IMR-90 (cell line): ENCODE measurements around the gene MYADML2. TPM values are rescaled to one million over a fixed set of nuclear protein-coding genes. Genes with fewer than 3 reads are reported as not detected.
A peak's percentile ranks its signal among the peaks of the same experiment; 100 is the strongest.

Experiments used
- ATAC-seq: fragments of 200-7000 bp; cut with Tn5 transposase; 2 replicates; pipeline ENCODE4 v1.9.1; 2020; ENCODE audit warnings: low read depth, mild to moderate bottlenecking, moderate library complexity
- BruUV-seq: library from RNA; stranded (reverse); fragments of 400-500 nt; replicated peaks from 2 replicates; lab custom pipeline; 2021; lab: Mats Ljungman, UMichigan
- CTCF ChIA-PET: fragments of 300-600 bp; formaldehyde crosslinking; extraction: SDS; loops from one replicate; lab custom pipeline; 2021; ENCODE audit warnings: antibody characterized with exemption; lab: Yijun Ruan, JAX
- POLR2A ChIA-PET: fragments of 300-600 bp; sonication (Branson Sonifier 250); formaldehyde crosslinking; loops from one replicate; lab custom pipeline; 2022; ENCODE audit warnings: antibody characterized with exemption; ENCODE audit not compliant: unreplicated experiment; lab: Charles Lee
- DNase-seq: peaks from one replicate; pipeline ENCODE4 v3.0.0; 2013
- H2AFZ ChIP-seq: replicated peaks from 2 replicates; pipeline ENCODE3; 2013; ENCODE audit warnings: low read length, mild to moderate bottlenecking; ENCODE audit not compliant: poor library complexity
- H2AK5ac ChIP-seq: 2 replicates; pipeline ENCODE4 v1.6.1; 2013; ENCODE audit warnings: low read depth, low read length, inconsistent platforms
- H2AK9ac ChIP-seq: replicated peaks from 2 replicates; pipeline ENCODE3; 2013; ENCODE audit warnings: mild to moderate bottlenecking, low read depth, low read length, moderate library complexity; ENCODE audit not compliant: poor library complexity
- H2BK120ac ChIP-seq: 2 replicates; pipeline ENCODE4 v1.6.1; 2013; ENCODE audit warnings: low read depth, low read length, inconsistent platforms
- H2BK15ac ChIP-seq: 3 replicates; pipeline ENCODE4 v1.6.1; 2013; ENCODE audit warnings: low read depth, low read length, inconsistent platforms
- H2BK20ac ChIP-seq: 2 replicates; pipeline ENCODE4 v1.6.1; 2013; ENCODE audit warnings: low read depth, mild to moderate bottlenecking, inconsistent platforms, low read length, moderate library complexity
- H2BK5ac ChIP-seq: 2 replicates; pipeline ENCODE4 v1.6.1; 2013; ENCODE audit warnings: mild to moderate bottlenecking, low read depth, low read length, inconsistent platforms; ENCODE audit not compliant: poor library complexity, severe bottlenecking
- H3K14ac ChIP-seq: replicated peaks from 2 replicates; pipeline ENCODE4 v1.6.1; 2013; ENCODE audit warnings: low read depth, low read length, inconsistent platforms
- H3K18ac ChIP-seq: 2 replicates; pipeline ENCODE4 v1.6.1; 2013; ENCODE audit warnings: low read depth, low read length, control low read depth
- H3K23ac ChIP-seq: 2 replicates; pipeline ENCODE4 v1.6.1; 2013; ENCODE audit warnings: low read depth, low read length, inconsistent platforms
- H3K27ac ChIP-seq: 2 replicates; pipeline ENCODE4 v1.5.1; 2013; ENCODE audit warnings: mild to moderate bottlenecking, control low read depth, low read length; ENCODE audit not compliant: insufficient read depth
- H3K27me3 ChIP-seq: 2 replicates; pipeline ENCODE4 v1.6.1; 2013; ENCODE audit warnings: low read length; ENCODE audit not compliant: control insufficient read depth, insufficient read depth
- H3K36me3 ChIP-seq: 2 replicates; pipeline ENCODE4 v1.6.1; 2013; ENCODE audit warnings: low read length, mixed read lengths; ENCODE audit not compliant: control insufficient read depth, insufficient read depth
- H3K4ac ChIP-seq: 2 replicates; pipeline ENCODE4 v1.6.1; 2013; ENCODE audit warnings: low read depth, low read length, inconsistent platforms
- H3K4me1 ChIP-seq: 2 replicates; pipeline ENCODE4 v1.6.1; 2013; ENCODE audit warnings: low read length, mixed read lengths; ENCODE audit not compliant: control insufficient read depth, insufficient read depth
- H3K4me2 ChIP-seq: 2 replicates; pipeline ENCODE4 v1.6.1; 2013; ENCODE audit warnings: low read depth, mild to moderate bottlenecking, control low read depth, low read length, moderate library complexity
- H3K4me3 ChIP-seq: 2 replicates; pipeline ENCODE4 v1.5.1; 2013; ENCODE audit warnings: low read depth, mild to moderate bottlenecking, control low read depth, low read length, moderate library complexity; ENCODE audit not compliant: insufficient read depth
- H3K56ac ChIP-seq: 2 replicates; pipeline ENCODE4 v1.6.1; 2013; ENCODE audit warnings: low read length, inconsistent platforms; ENCODE audit not compliant: insufficient read depth; ENCODE audit errors: extremely low read depth
- H3K79me1 ChIP-seq, 2 experiments: 2 replicates each; pipeline ENCODE4 v1.6.1; 2013; ENCODE audit warnings: low read length in 2 of 2, inconsistent platforms in 1 of 2, low read depth in 1 of 2
- H3K9ac ChIP-seq: 2 replicates; pipeline ENCODE4 v1.6.1; 2013; ENCODE audit warnings: low read depth, low read length, control low read depth
- H3K9me1 ChIP-seq: 2 replicates; pipeline ENCODE4 v1.6.1; 2013; ENCODE audit warnings: low read length, inconsistent platforms; ENCODE audit not compliant: insufficient read depth
- H3K9me3 ChIP-seq: 2 replicates; pipeline ENCODE4 v1.6.1; 2013; ENCODE audit warnings: low read length; ENCODE audit not compliant: control insufficient read depth, insufficient read depth
- H4K20me1 ChIP-seq: 2 replicates; pipeline ENCODE4 v1.6.1; 2013; ENCODE audit warnings: low read length, inconsistent platforms; ENCODE audit not compliant: insufficient read depth
- H4K5ac ChIP-seq: 2 replicates; pipeline ENCODE4 v1.6.1; 2013; ENCODE audit warnings: mild to moderate bottlenecking, low read depth, low read length, control low read depth
- H4K8ac ChIP-seq, 2 experiments: 2 replicates each; pipeline ENCODE4 v1.6.1; 2013; ENCODE audit warnings: low read depth in 2 of 2, low read length in 2 of 2, control low read depth in 1 of 2, inconsistent platforms in 1 of 2
- H4K91ac ChIP-seq: 2 replicates; pipeline ENCODE4 v1.6.1; 2013; ENCODE audit warnings: low read depth, low read length, inconsistent platforms; ENCODE audit not compliant: insufficient read depth
- CHD1 ChIP-seq: IDR thresholded peaks from 2 replicates; pipeline ENCODE4 v1.6.1; 2012; ENCODE audit warnings: low read depth, low read length, improper control_type of control experiment
- FOS ChIP-seq: fragments of 150-350 bp; IDR thresholded peaks from 2 replicates; pipeline ENCODE4 v1.6.1; 2016; ENCODE audit warnings: low read depth, low read length
- MAZ ChIP-seq: IDR thresholded peaks from 2 replicates; pipeline ENCODE4 v1.6.1; 2012; ENCODE audit warnings: low read depth, mild to moderate bottlenecking, low read length, improper control_type of control experiment, moderate library complexity, borderline replicate concordance
- NFE2L2 ChIP-seq: fragments of 150-350 bp; IDR thresholded peaks from 2 replicates; pipeline ENCODE4 v1.6.1; 2016; ENCODE audit warnings: low read depth, mild to moderate bottlenecking, low read length
- RAD21 ChIP-seq: IDR thresholded peaks from 2 replicates; pipeline ENCODE4 v1.6.1; 2012; ENCODE audit warnings: low read length, improper control_type of control experiment
- RCOR1 ChIP-seq: IDR thresholded peaks from 2 replicates; pipeline ENCODE4 v1.6.1; 2012; ENCODE audit warnings: mild to moderate bottlenecking, low read length, improper control_type of control experiment; ENCODE audit not compliant: insufficient replicate concordance
- RFX5 ChIP-seq: IDR thresholded peaks from 2 replicates; pipeline ENCODE4 v1.8.0; 2012; ENCODE audit warnings: low read depth, mild to moderate bottlenecking, low read length, moderate library complexity
- SMC3 ChIP-seq: fragments of 150-350 bp; IDR thresholded peaks from 2 replicates; pipeline ENCODE4 v1.6.1; 2016; ENCODE audit warnings: low read depth, mild to moderate bottlenecking, antibody characterized with exemption, low read length, moderate library complexity
- WGBS, 2 experiments: methylation state at CpG; one replicate each; pipeline versions ENCODE4 v1.1.5 to v1.1.7; 2013; ENCODE audit warnings: missing lambda C conversion rate in 2 of 2; ENCODE audit not compliant: insufficient read length in 1 of 2; ENCODE audit errors: extremely low coverage in 2 of 2; 5-methylcytosine and 5-hydroxymethylcytosine counted together
- dilution Hi-C: fragments of 300-500 bp; cut with HindIII; formaldehyde crosslinking; loops from one replicate; pipeline ENCODE4 v1.14.3; 2018; ENCODE audit warnings: low sequenced_read_pairs; ENCODE audit not compliant: unreplicated experiment
- in situ Hi-C: fragments of 300-500 bp; cut with MboI; formaldehyde crosslinking; loops from 3 replicates; pipeline ENCODE4 v1.14.3; 2019; ENCODE audit warnings: low sequenced_read_pairs, inconsistent platforms, mixed read lengths
- intact Hi-C: fragments of 100-400 bp; cut with micrococcal nuclease; formaldehyde crosslinking; loops from 2 replicates; pipeline ENCODE4 v1.10.0; 2022
- polyA plus RNA-seq, 3 experiments: library from polyadenylated mRNA; depleted of rRNA; stranded (reverse); fragments of >200 nt; gene quantifications; 2 replicates each; pipeline ENCODE4 v1.2.3, GENCODE V29; 2012; ENCODE audit warnings: low replicate concordance in 1 of 3
- total RNA-seq: library from RNA; depleted of rRNA; stranded (reverse); fragments of >200 nt; gene quantifications from 2 replicates; pipeline ENCODE4 v1.2.3, GENCODE V29; 2012
- TF ChIP-seq, protein P1 (sequence below): fragments of 150-350 bp; IDR thresholded peaks from 2 replicates; pipeline ENCODE4 v1.6.1; 2016; ENCODE audit warnings: low read depth, mild to moderate bottlenecking, low read length, moderate library complexity, borderline replicate concordance
- TF ChIP-seq, protein P2 (sequence below): conservative IDR thresholded peaks from 2 replicates; pipeline ENCODE4 v1.5.1; 2012; ENCODE audit warnings: mild to moderate bottlenecking, low read depth, low read length, improper control_type of control experiment

Gene MYADML2
- total and polyA plus RNA-seq, 2 of the 4 experiments (the other 2 are of a cell fraction), result not detected

- H2AFZ ChIP-seq, result no peak overlapping the region
- 92% methylated on average over 8 of the region's 23 CpGs; no CpG with 5 or more reads in 1 of the 2 experiments for WGBS, 2 experiments
- no peak overlapping the region for H3K56ac ChIP-seq
- H3K9me1 ChIP-seq, result peaks cover 22% of the 10 kb centered on the region
- H3K27ac ChIP-seq, result no peak overlapping the region
- peak overlapping the region; percentile 11 for H2BK5ac ChIP-seq
- H3K23ac ChIP-seq, result no peak overlapping the region
- H3K4me3 ChIP-seq, result no peak overlapping the region
- TF ChIP-seq, protein P1, sequence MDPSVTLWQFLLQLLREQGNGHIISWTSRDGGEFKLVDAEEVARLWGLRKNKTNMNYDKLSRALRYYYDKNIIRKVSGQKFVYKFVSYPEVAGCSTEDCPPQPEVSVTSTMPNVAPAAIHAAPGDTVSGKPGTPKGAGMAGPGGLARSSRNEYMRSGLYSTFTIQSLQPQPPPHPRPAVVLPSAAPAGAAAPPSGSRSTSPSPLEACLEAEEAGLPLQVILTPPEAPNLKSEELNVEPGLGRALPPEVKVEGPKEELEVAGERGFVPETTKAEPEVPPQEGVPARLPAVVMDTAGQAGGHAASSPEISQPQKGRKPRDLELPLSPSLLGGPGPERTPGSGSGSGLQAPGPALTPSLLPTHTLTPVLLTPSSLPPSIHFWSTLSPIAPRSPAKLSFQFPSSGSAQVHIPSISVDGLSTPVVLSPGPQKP, result no peak
- no peak for TF ChIP-seq CHD1
- TF ChIP-seq MAZ, result no peak
- TF ChIP-seq FOS, result no peak
- TF ChIP-seq RAD21, result no peak
- no peak for TF ChIP-seq NFE2L2
- TF ChIP-seq RCOR1, result no peak
- TF ChIP-seq SMC3, result no peak
- TF ChIP-seq, protein P2, sequence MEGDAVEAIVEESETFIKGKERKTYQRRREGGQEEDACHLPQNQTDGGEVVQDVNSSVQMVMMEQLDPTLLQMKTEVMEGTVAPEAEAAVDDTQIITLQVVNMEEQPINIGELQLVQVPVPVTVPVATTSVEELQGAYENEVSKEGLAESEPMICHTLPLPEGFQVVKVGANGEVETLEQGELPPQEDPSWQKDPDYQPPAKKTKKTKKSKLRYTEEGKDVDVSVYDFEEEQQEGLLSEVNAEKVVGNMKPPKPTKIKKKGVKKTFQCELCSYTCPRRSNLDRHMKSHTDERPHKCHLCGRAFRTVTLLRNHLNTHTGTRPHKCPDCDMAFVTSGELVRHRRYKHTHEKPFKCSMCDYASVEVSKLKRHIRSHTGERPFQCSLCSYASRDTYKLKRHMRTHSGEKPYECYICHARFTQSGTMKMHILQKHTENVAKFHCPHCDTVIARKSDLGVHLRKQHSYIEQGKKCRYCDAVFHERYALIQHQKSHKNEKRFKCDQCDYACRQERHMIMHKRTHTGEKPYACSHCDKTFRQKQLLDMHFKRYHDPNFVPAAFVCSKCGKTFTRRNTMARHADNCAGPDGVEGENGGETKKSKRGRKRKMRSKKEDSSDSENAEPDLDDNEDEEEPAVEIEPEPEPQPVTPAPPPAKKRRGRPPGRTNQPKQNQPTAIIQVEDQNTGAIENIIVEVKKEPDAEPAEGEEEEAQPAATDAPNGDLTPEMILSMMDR, result no peak
- TF ChIP-seq RFX5, result no peak
- H3K18ac ChIP-seq, result no peak overlapping the region
- H4K91ac ChIP-seq, result no peak overlapping the region
- H4K20me1 ChIP-seq, result peaks cover 86% of the 10 kb centered on the region
- ChIA-PET POLR2A (no interaction called here), CTCF (no interaction called here)
- no peak overlapping the region for H2AK9ac ChIP-seq
- no peak for ATAC-seq
- intact Hi-C loops, result no loop called here
- no peak overlapping the region for H3K14ac ChIP-seq
- no peak overlapping the region for H2BK120ac ChIP-seq
- H2AK5ac ChIP-seq, result 0 out of 2 replicates have a peak overlapping the region, but pooled peaks have one; percentile 52
- no peak for DNase-seq
- H3K4me1 ChIP-seq, result peaks cover 36% of the 10 kb centered on the region
- H3K79me1 ChIP-seq, result peaks cover 13 to 76% of the 10 kb centered on the region in 2 experiments
- no peak overlapping the region for H3K9ac ChIP-seq
- in situ Hi-C loops, result no loop called here
- H3K4me2 ChIP-seq, result no peak overlapping the region; the same call in 1 of the 2 replicates
- H3K36me3 ChIP-seq, result peaks cover 32% of the 10 kb centered on the region
- H3K4ac ChIP-seq, result no peak overlapping the region; the same call in 1 of the 2 replicates
- no peak overlapping the region for H4K8ac ChIP-seq
- H2BK15ac ChIP-seq, result no peak overlapping the region
- no peak overlapping the region for H2BK20ac ChIP-seq
- no peaks in the 10 kb centered on the region for H3K27me3 ChIP-seq
- dilution Hi-C loops, result no loop called here
- H4K5ac ChIP-seq, result no peak overlapping the region; the same call in 1 of the 2 replicates
- H3K9me3 ChIP-seq, result no peaks in the 10 kb centered on the region
- BruUV-seq, result no TSS peak
These were observed 25.0 kb downstream of the MYADML2 start for GRCh38 chr17:81921996-81922565.
